ENCODE data around the gene NPR2.

Gene NPR2

GRCh38 chr9:35763803-35764202 lies 27.6 kb upstream of the NPR2 start:
- WGBS = 92% methylated on average over 1 of the region's 1 CpG

GRCh38 chr9:35766997-35767396 lies 24.4 kb upstream of the NPR2 start:
- Histone ChIP-seq H3K9ac (ENCODE audit: low read depth, low read length) (no peak overlapping the region), H3K9me3 (ENCODE audit: insufficient read depth, low read depth, low read length) (no peaks in the 10 kb centered on the region)
- 92% methylated on average over 1 of the region's 2 CpGs for WGBS

More at GRCh38 chr9:35763803-35764202, 27.6 kb upstream of the NPR2 start:
- H3K27me3 ChIP-seq (ENCODE audit: insufficient read depth, low read length) = no peaks in the 10 kb centered on the region
- H3K9me3 ChIP-seq (ENCODE audit: insufficient read depth, low read depth, low read length) = no peaks in the 10 kb centered on the region
- no peak overlapping the region for H3K4me3 ChIP-seq (ENCODE audit: low read length)
- H3K9ac ChIP-seq (ENCODE audit: low read depth, low read length) = no peak overlapping the region
- no peak overlapping the region for H3K27ac ChIP-seq (ENCODE audit: low read depth, low read length)
- peaks cover 5% of the 10 kb centered on the region; the same call in 1 of the 2 replicates for H3K4me1 ChIP-seq (ENCODE audit: insufficient read depth, low read length)
- no peaks in the 10 kb centered on the region for H3K36me3 ChIP-seq (ENCODE audit: insufficient read depth, low read length)

GRCh38 chr9:35767458-35767857 lies 23.9 kb upstream of the NPR2 start:
- WGBS = no CpG with 5 or more reads among the region's 1 CpG

More at GRCh38 chr9:35766997-35767396, 24.4 kb upstream of the NPR2 start:
- Histone ChIP-seq H3K27ac (ENCODE audit: low read depth, low read length) (no peak overlapping the region), H3K4me3 (ENCODE audit: low read length) (no peak overlapping the region), H3K27me3 (ENCODE audit: insufficient read depth, low read length) (no peaks in the 10 kb centered on the region), H3K36me3 (ENCODE audit: insufficient read depth, low read length) (no peaks in the 10 kb centered on the region), H3K4me1 (ENCODE audit: insufficient read depth, low read length) (peaks cover 5% of the 10 kb centered on the region; the same call in 1 of the 2 replicates)

GRCh38 chr9:35769763-35770162 lies 21.6 kb upstream of the NPR2 start:
- WGBS = 89% methylated on average over 1 of the region's 1 CpG

More at GRCh38 chr9:35767458-35767857, 23.9 kb upstream of the NPR2 start:
- no peaks in the 10 kb centered on the region for H3K27me3 ChIP-seq (ENCODE audit: insufficient read depth, low read length)
- no peak overlapping the region for H3K4me3 ChIP-seq (ENCODE audit: low read length)
- no peaks in the 10 kb centered on the region for H3K9me3 ChIP-seq (ENCODE audit: insufficient read depth, low read depth, low read length)
- no peak overlapping the region for H3K9ac ChIP-seq (ENCODE audit: low read depth, low read length)
- no peaks in the 10 kb centered on the region for H3K36me3 ChIP-seq (ENCODE audit: insufficient read depth, low read length)
- H3K4me1 ChIP-seq (ENCODE audit: insufficient read depth, low read length) = peaks cover 3% of the 10 kb centered on the region; the same call in 1 of the 2 replicates
- H3K27ac ChIP-seq (ENCODE audit: low read depth, low read length) = no peak overlapping the region

GRCh38 chr9:35771075-35771433 lies 20.3 kb upstream of the NPR2 start:
- Histone ChIP-seq H3K9me3 (ENCODE audit: insufficient read depth, low read depth, low read length) (no peaks in the 10 kb centered on the region), H3K36me3 (ENCODE audit: insufficient read depth, low read length) (no peaks in the 10 kb centered on the region), H3K27me3 (ENCODE audit: insufficient read depth, low read length) (no peaks in the 10 kb centered on the region), H3K27ac (ENCODE audit: low read depth, low read length) (no peak overlapping the region), H3K4me3 (ENCODE audit: low read length) (no peak overlapping the region), H3K4me1 (ENCODE audit: insufficient read depth, low read length) (peaks cover 14% of the 10 kb centered on the region), H3K9ac (ENCODE audit: low read depth, low read length) (no peak overlapping the region)
- 98% methylated on average over 3 of the region's 4 CpGs for WGBS

More at GRCh38 chr9:35769763-35770162, 21.6 kb upstream of the NPR2 start:
- Histone ChIP-seq H3K36me3 (ENCODE audit: insufficient read depth, low read length) (no peaks in the 10 kb centered on the region), H3K27ac (ENCODE audit: low read depth, low read length) (no peak overlapping the region), H3K4me3 (ENCODE audit: low read length) (no peak overlapping the region), H3K4me1 (ENCODE audit: insufficient read depth, low read length) (peaks cover under 1% of the 10 kb centered on the region), H3K27me3 (ENCODE audit: insufficient read depth, low read length) (no peaks in the 10 kb centered on the region), H3K9me3 (ENCODE audit: insufficient read depth, low read depth, low read length) (no peaks in the 10 kb centered on the region), H3K9ac (ENCODE audit: low read depth, low read length) (no peak overlapping the region)

- no peaks in the 10 kb centered on the region for H3K27me3 ChIP-seq (ENCODE audit: insufficient read depth, low read length)
- no peak overlapping the region for H3K27ac ChIP-seq (ENCODE audit: low read depth, low read length)
- H3K9ac ChIP-seq (ENCODE audit: low read depth, low read length) = no peak overlapping the region
- no peaks in the 10 kb centered on the region for H3K36me3 ChIP-seq (ENCODE audit: insufficient read depth, low read length)
- peaks cover 16% of the 10 kb centered on the region for H3K4me1 ChIP-seq (ENCODE audit: insufficient read depth, low read length)
- 90% methylated on average over 1 of the region's 1 CpG for WGBS
- no peaks in the 10 kb centered on the region for H3K9me3 ChIP-seq (ENCODE audit: insufficient read depth, low read depth, low read length)
- H3K4me3 ChIP-seq (ENCODE audit: low read length) = no peak overlapping the region
Measured at GRCh38 chr9:35771534-35771933, 19.9 kb upstream of the NPR2 start.

GRCh38 chr9:35771943-35772342 lies 19.4 kb upstream of the NPR2 start:
- Histone ChIP-seq H3K9ac (ENCODE audit: low read depth, low read length) (no peak overlapping the region), H3K27ac (ENCODE audit: low read depth, low read length) (no peak overlapping the region), H3K4me3 (ENCODE audit: low read length) (no peak overlapping the region), H3K9me3 (ENCODE audit: insufficient read depth, low read depth, low read length) (no peaks in the 10 kb centered on the region), H3K4me1 (ENCODE audit: insufficient read depth, low read length) (peaks cover 16% of the 10 kb centered on the region), H3K27me3 (ENCODE audit: insufficient read depth, low read length) (no peaks in the 10 kb centered on the region), H3K36me3 (ENCODE audit: insufficient read depth, low read length) (no peaks in the 10 kb centered on the region)
- WGBS = 92% methylated on average over 3 of the region's 3 CpGs

- Histone ChIP-seq H3K4me3 (ENCODE audit: low read length) (no peak overlapping the region), H3K9me3 (ENCODE audit: insufficient read depth, low read depth, low read length) (no peaks in the 10 kb centered on the region), H3K27ac (ENCODE audit: low read depth, low read length) (peak overlapping the region; percentile 55; the same call in 1 of the 2 replicates), H3K9ac (ENCODE audit: low read depth, low read length) (no peak overlapping the region), H3K27me3 (ENCODE audit: insufficient read depth, low read length) (no peaks in the 10 kb centered on the region), H3K36me3 (ENCODE audit: insufficient read depth, low read length) (no peaks in the 10 kb centered on the region), H3K4me1 (ENCODE audit: insufficient read depth, low read length) (peaks cover 16% of the 10 kb centered on the region)
- 50% methylated on average over 5 of the region's 7 CpGs for WGBS
Measured at GRCh38 chr9:35774907-35775635, 16.3 kb upstream of the NPR2 start.

GRCh38 chr9:35776018-35776417 lies 15.4 kb upstream of the NPR2 start:
- Histone ChIP-seq H3K27ac (ENCODE audit: low read depth, low read length) (no peak overlapping the region), H3K4me3 (ENCODE audit: low read length) (no peak overlapping the region), H3K9ac (ENCODE audit: low read depth, low read length) (no peak overlapping the region), H3K36me3 (ENCODE audit: insufficient read depth, low read length) (no peaks in the 10 kb centered on the region), H3K27me3 (ENCODE audit: insufficient read depth, low read length) (no peaks in the 10 kb centered on the region), H3K4me1 (ENCODE audit: insufficient read depth, low read length) (peaks cover 16% of the 10 kb centered on the region), H3K9me3 (ENCODE audit: insufficient read depth, low read depth, low read length) (no peaks in the 10 kb centered on the region)
- WGBS = 82% methylated on average over 4 of the region's 4 CpGs

GRCh38 chr9:35778496-35778895 lies 12.9 kb upstream of the NPR2 start:
- Histone ChIP-seq H3K27me3 (ENCODE audit: insufficient read depth, low read length) (no peaks in the 10 kb centered on the region), H3K9ac (ENCODE audit: low read depth, low read length) (no peak overlapping the region), H3K4me1 (ENCODE audit: insufficient read depth, low read length) (peaks cover 16% of the 10 kb centered on the region), H3K9me3 (ENCODE audit: insufficient read depth, low read depth, low read length) (no peaks in the 10 kb centered on the region), H3K27ac (ENCODE audit: low read depth, low read length) (no peak overlapping the region), H3K4me3 (ENCODE audit: low read length) (no peak overlapping the region), H3K36me3 (ENCODE audit: insufficient read depth, low read length) (peaks cover 2% of the 10 kb centered on the region; the same call in 1 of the 2 replicates)
- 86% methylated on average over 3 of the region's 3 CpGs for WGBS

- Histone ChIP-seq H3K27me3 (ENCODE audit: insufficient read depth, low read length) (no peaks in the 10 kb centered on the region), H3K27ac (ENCODE audit: low read depth, low read length) (no peak overlapping the region), H3K36me3 (ENCODE audit: insufficient read depth, low read length) (peaks cover 3% of the 10 kb centered on the region; the same call in 1 of the 2 replicates), H3K9me3 (ENCODE audit: insufficient read depth, low read depth, low read length) (no peaks in the 10 kb centered on the region), H3K4me1 (ENCODE audit: insufficient read depth, low read length) (0 out of 2 replicates have a peak, but pooled peaks cover 2% of the 10 kb centered on the region), H3K4me3 (ENCODE audit: low read length) (no peak overlapping the region), H3K9ac (ENCODE audit: low read depth, low read length) (no peak overlapping the region)
- no CpG with 5 or more reads among the region's 2 CpGs for WGBS
Measured at GRCh38 chr9:35781066-35781465, 10.3 kb upstream of the NPR2 start.

Data from HUES64 (cell line).